Panc1 (cell line): ENCODE measurements around the gene BRD1. TPM values are rescaled to one million over a fixed set of nuclear protein-coding genes. Genes with fewer than 3 reads are reported as not detected.

Experiments used
- ATAC-seq: fragments of 200-7000 bp; cut with Tn5 transposase; 2 replicates; pipeline ENCODE4 v1.9.1; 2020; ENCODE audit warnings: mild to moderate bottlenecking, moderate library complexity
- BruUV-seq: library from RNA; stranded (reverse); fragments of 400-500 nt; replicated peaks from 2 replicates; lab custom pipeline; 2021; lab: Mats Ljungman, UMichigan
- CTCF ChIA-PET: fragments of 300-600 bp; sonication (Branson Sonifier 250); formaldehyde crosslinking; loops from one replicate; lab custom pipeline; 2022; ENCODE audit warnings: antibody characterized with exemption; lab: Charles Lee
- POLR2A ChIA-PET: fragments of 300-600 bp; sonication (Branson Sonifier 250); formaldehyde crosslinking; loops from one replicate; lab custom pipeline; 2022; ENCODE audit warnings: antibody characterized with exemption; lab: Charles Lee
- DNase-seq: peaks from one replicate; pipeline ENCODE4 v3.0.0-alpha.2; 2010; ENCODE audit warnings: low read depth, low spot score
- H3K27ac ChIP-seq: 2 replicates; pipeline ENCODE4 v1.5.1; 2011; ENCODE audit warnings: mild to moderate bottlenecking, low read length, inconsistent platforms
- H3K27me3 ChIP-seq: fragments of 200-500 bp; sonication (Bioruptor generic); 2 replicates; pipeline ENCODE4 v1.6.0; 2014; ENCODE audit warnings: low read length, inconsistent platforms; ENCODE audit not compliant: control insufficient read depth, insufficient read depth
- H3K36me3 ChIP-seq: fragments of 200-500 bp; sonication (Bioruptor generic); 2 replicates; pipeline ENCODE4 v1.5.1; 2014; ENCODE audit warnings: inconsistent platforms, mild to moderate bottlenecking, low read length, moderate library complexity; ENCODE audit not compliant: control insufficient read depth, insufficient read depth
- H3K4me1 ChIP-seq: 2 replicates; pipeline ENCODE4 v1.5.1; 2011; ENCODE audit warnings: inconsistent platforms, mild to moderate bottlenecking, low read length, moderate library complexity; ENCODE audit not compliant: control insufficient read depth, insufficient read depth
- H3K4me3 ChIP-seq, 2 experiments: 2 replicates each; pipeline ENCODE4 v1.5.1; 2011 to 2012; ENCODE audit warnings: low read depth in 2 of 2, low read length in 2 of 2, mild to moderate bottlenecking in 2 of 2, inconsistent platforms in 1 of 2, moderate library complexity in 1 of 2
- H3K9me3 ChIP-seq: fragments of 200-500 bp; sonication (Bioruptor generic); 2 replicates; pipeline ENCODE4 v1.5.1; 2014; ENCODE audit warnings: low read depth, mild to moderate bottlenecking, inconsistent platforms, low read length, moderate library complexity; ENCODE audit not compliant: control insufficient read depth, insufficient read depth
- POLR2AphosphoS5 ChIP-seq: IDR thresholded peaks from 2 replicates; pipeline ENCODE4 v1.6.1; 2012; ENCODE audit warnings: mild to moderate bottlenecking, low read depth, low read length, moderate library complexity
- REST ChIP-seq, 2 experiments: IDR thresholded peaks; 2 replicates each; pipeline ENCODE4 v1.6.1; 2011 to 2012; ENCODE audit warnings: low read depth in 2 of 2, control low read depth in 1 of 2, low read length in 1 of 2, mild to moderate bottlenecking in 1 of 2, moderate library complexity in 1 of 2; ENCODE audit not compliant: insufficient read depth in 1 of 2
- SIN3A ChIP-seq: IDR thresholded peaks from 2 replicates; pipeline ENCODE4 v1.6.1; 2012; ENCODE audit warnings: low read depth, mild to moderate bottlenecking, low read length, moderate library complexity, borderline replicate concordance; ENCODE audit not compliant: insufficient read depth
- TCF7L2 ChIP-seq: IDR thresholded peaks from 2 replicates; pipeline ENCODE4 v1.6.1; 2011; ENCODE audit warnings: mild to moderate bottlenecking, low read depth, low read length, inconsistent platforms
- in situ Hi-C: cut with HindIII; loops from 2 replicates; pipeline ENCODE4 v1.10.0; 2016; ENCODE audit warnings: low sequenced_read_pairs, low pct_unique_long_range_greater_than_20kb
- intact Hi-C: fragments of 100-400 bp; cut with micrococcal nuclease; formaldehyde crosslinking; loops from one replicate; pipeline ENCODE4 v1.10.0; 2022; ENCODE audit not compliant: unreplicated experiment
- total RNA-seq: library from RNA; stranded (reverse); gene quantifications from one replicate; pipeline ENCODE4 v1.2.1, GENCODE V29; 2021; ENCODE audit not compliant: unreplicated experiment
- TF ChIP-seq, protein P1 (sequence below): fragments of 450-650 bp; IDR thresholded peaks from 2 replicates; pipeline ENCODE4 v1.5.1; 2017; ENCODE audit warnings: mild to moderate bottlenecking

Gene BRD1
- total RNA-seq, 1 experiment from 2014 or later: 24.0 TPM

- ATAC-seq: no peak
- CTCF ChIA-PET: no interaction called here
These were observed 91.1 kb downstream of the BRD1 start for GRCh38 chr22:49736538-49736937.

DNA sequence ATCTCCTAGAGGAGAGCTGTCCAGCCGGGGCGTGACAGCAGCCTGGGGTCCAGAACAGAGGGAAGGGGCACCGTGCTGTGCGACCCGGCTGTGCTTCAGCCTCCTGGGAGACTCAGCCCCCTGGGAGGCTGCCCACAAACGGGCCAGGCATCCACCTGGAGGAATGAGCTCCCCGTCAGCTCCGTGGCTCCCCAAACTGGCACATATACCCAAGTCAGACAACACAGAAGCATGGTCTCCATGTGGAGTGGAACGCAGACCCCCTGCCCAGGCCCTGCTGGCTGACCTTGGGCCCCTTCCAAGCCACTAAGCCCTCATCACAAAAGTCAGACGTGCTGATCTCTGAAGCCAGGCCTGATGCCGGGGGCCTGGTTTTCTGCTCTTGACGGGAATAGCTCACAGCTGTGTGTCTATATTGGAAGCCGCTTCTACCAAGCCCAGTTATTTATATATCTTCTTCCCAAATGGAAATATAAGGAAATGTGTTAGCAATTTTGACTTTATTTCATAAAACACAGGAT is 91.7 kb downstream of the BRD1 start:
- CTCF ChIA-PET: interaction anchor here (0.6 kb wide), 1 partner anchor 713 kb away, joined by 3 read pairs; no protein-coding TSS in a partner anchor
- no TSS peak for BruUV-seq
- H3K36me3 ChIP-seq: no peaks in the 10 kb centered on the region
- ATAC-seq (no peak), DNase-seq (no peak)
- TF ChIP-seq POLR2AphosphoS5: no peak
- TF ChIP-seq REST (IDR thresholded peaks at IDR 0.05; ENCODE audit: insufficient read depth in 1 of 2, low read depth in 2 of 2, low read length in 1 of 2): no peak
- no peak for TF ChIP-seq TCF7L2
- no peak for TF ChIP-seq SIN3A
- TF ChIP-seq, protein P1, sequence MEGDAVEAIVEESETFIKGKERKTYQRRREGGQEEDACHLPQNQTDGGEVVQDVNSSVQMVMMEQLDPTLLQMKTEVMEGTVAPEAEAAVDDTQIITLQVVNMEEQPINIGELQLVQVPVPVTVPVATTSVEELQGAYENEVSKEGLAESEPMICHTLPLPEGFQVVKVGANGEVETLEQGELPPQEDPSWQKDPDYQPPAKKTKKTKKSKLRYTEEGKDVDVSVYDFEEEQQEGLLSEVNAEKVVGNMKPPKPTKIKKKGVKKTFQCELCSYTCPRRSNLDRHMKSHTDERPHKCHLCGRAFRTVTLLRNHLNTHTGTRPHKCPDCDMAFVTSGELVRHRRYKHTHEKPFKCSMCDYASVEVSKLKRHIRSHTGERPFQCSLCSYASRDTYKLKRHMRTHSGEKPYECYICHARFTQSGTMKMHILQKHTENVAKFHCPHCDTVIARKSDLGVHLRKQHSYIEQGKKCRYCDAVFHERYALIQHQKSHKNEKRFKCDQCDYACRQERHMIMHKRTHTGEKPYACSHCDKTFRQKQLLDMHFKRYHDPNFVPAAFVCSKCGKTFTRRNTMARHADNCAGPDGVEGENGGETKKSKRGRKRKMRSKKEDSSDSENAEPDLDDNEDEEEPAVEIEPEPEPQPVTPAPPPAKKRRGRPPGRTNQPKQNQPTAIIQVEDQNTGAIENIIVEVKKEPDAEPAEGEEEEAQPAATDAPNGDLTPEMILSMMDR: no peak
- intact Hi-C loops: no loop called here
- H3K4me1 ChIP-seq: no peaks in the 10 kb centered on the region
- in situ Hi-C loops: no loop called here
- peaks cover 7% of the 10 kb centered on the region; the same call in 1 of the 2 replicates for H3K27me3 ChIP-seq
- POLR2A ChIA-PET: no interaction called here
- no peaks in the 10 kb centered on the region for H3K9me3 ChIP-seq
- H3K27ac ChIP-seq: no peak overlapping the region
- no peak overlapping the region for H3K4me3 ChIP-seq

More at GRCh38 chr22:49736538-49736937, 91.1 kb downstream of the BRD1 start:
- H3K27me3 ChIP-seq: peaks cover 7% of the 10 kb centered on the region; the same call in 1 of the 2 replicates
- TF ChIP-seq POLR2AphosphoS5: no peak
- no peak for TF ChIP-seq SIN3A
- TF ChIP-seq TCF7L2: no peak
- no peak for TF ChIP-seq REST (IDR thresholded peaks at IDR 0.05; ENCODE audit: insufficient read depth in 1 of 2, low read depth in 2 of 2, low read length in 1 of 2)
- TF ChIP-seq, protein P1: no peak
- POLR2A ChIA-PET: no interaction called here
- H3K9me3 ChIP-seq: no peaks in the 10 kb centered on the region
- DNase-seq: no peak
- BruUV-seq: no TSS peak
- in situ Hi-C loops: no loop called here
- H3K4me3 ChIP-seq: no peak overlapping the region
- H3K36me3 ChIP-seq: no peaks in the 10 kb centered on the region
- intact Hi-C loops: no loop called here
- no peak overlapping the region for H3K27ac ChIP-seq
- H3K4me1 ChIP-seq: no peaks in the 10 kb centered on the region
